ENCODE results near the gene DOCK1. TPM values are rescaled to one million over a fixed set of nuclear protein-coding genes. Genes with fewer than 3 reads are reported as not detected.

The DOCK1 gene
- total RNA-seq, 1 donor from 2014 or later, result 72.6 TPM

- Mint-ChIP-seq H3K27me3 (ENCODE audit: insufficient read depth, low read depth) (peaks cover 4% of the 10 kb centered on the region), H3K27ac (no peak overlapping the region), H3K4me1 (peaks cover 11% of the 10 kb centered on the region), H3K4me3 (no peak overlapping the region), H3K9me3 (no peaks in the 10 kb centered on the region), H3K36me3 (peaks cover 4% of the 10 kb centered on the region)
- no peak overlapping the region for H3K9ac ChIP-seq
- no peak overlapping the region for H3K27ac ChIP-seq
- H3K4me1 ChIP-seq, result peaks cover 12% of the 10 kb centered on the region
- TF ChIP-seq EZH2 (IDR thresholded peaks at IDR 0.05) (no peak), EZH2phosphoT487 (IDR thresholded peaks at IDR 0.05) (no peak), CTCF (IDR thresholded peaks at IDR 0.05) (no peak)
- peaks cover 9% of the 10 kb centered on the region for H3F3A ChIP-seq (ENCODE audit: low read depth)
- no peaks in the 10 kb centered on the region for H3K9me3 ChIP-seq (ENCODE audit: low read depth)
- no peaks in the 10 kb centered on the region for H3K79me2 ChIP-seq (ENCODE audit: low read depth)
- H3K4me2 ChIP-seq, result no peak overlapping the region
- H3K36me3 ChIP-seq, result no peaks in the 10 kb centered on the region
- DNase-seq (ENCODE audit: low spot score), result no peak
- H4K20me1 ChIP-seq (ENCODE audit: low read depth), result peaks cover 23% of the 10 kb centered on the region
- H3K27me3 ChIP-seq, result no peaks in the 10 kb centered on the region
- H3K4me3 ChIP-seq, result no peak overlapping the region
- H2AFZ ChIP-seq (replicated peaks), result no peak overlapping the region
These were observed 107.0 kb downstream of the DOCK1 start for GRCh38 chr10:127012071-127012768.

- no peak for TF ChIP-seq CTCF (IDR thresholded peaks at IDR 0.05)
- TF ChIP-seq EZH2phosphoT487 (IDR thresholded peaks at IDR 0.05), result no peak
- TF ChIP-seq EZH2 (IDR thresholded peaks at IDR 0.05), result no peak
- Mint-ChIP-seq H3K27ac (no peak overlapping the region), H3K36me3 (peaks cover 4% of the 10 kb centered on the region), H3K27me3 (ENCODE audit: insufficient read depth, low read depth) (no peaks in the 10 kb centered on the region), H3K4me1 (peaks cover 11% of the 10 kb centered on the region), H3K9me3 (no peaks in the 10 kb centered on the region), H3K4me3 (no peak overlapping the region)
- Histone ChIP-seq H3K27me3 (no peaks in the 10 kb centered on the region), H3K36me3 (no peaks in the 10 kb centered on the region), H3K4me2 (no peak overlapping the region), H3K9me3 (ENCODE audit: low read depth) (no peaks in the 10 kb centered on the region), H3K4me1 (peaks cover 12% of the 10 kb centered on the region), H4K20me1 (ENCODE audit: low read depth) (peaks cover 23% of the 10 kb centered on the region), H2AFZ (replicated peaks) (no peak overlapping the region), H3F3A (ENCODE audit: low read depth) (peaks cover 9% of the 10 kb centered on the region), H3K4me3 (no peak overlapping the region), H3K79me2 (ENCODE audit: low read depth) (no peaks in the 10 kb centered on the region), H3K27ac (no peak overlapping the region), H3K9ac (no peak overlapping the region)
- DNase-seq (ENCODE audit: low spot score), result no peak
These were observed 107.5 kb downstream of the DOCK1 start for GRCh38 chr10:127012769-127013152.

- H3K4me1 ChIP-seq, result peaks cover 12% of the 10 kb centered on the region
- peaks cover 9% of the 10 kb centered on the region for H3F3A ChIP-seq (ENCODE audit: low read depth)
- H4K20me1 ChIP-seq (ENCODE audit: low read depth), result peaks cover 23% of the 10 kb centered on the region
- no peak overlapping the region for H2AFZ ChIP-seq (replicated peaks)
- TF ChIP-seq EZH2 (IDR thresholded peaks at IDR 0.05), result no peak
- TF ChIP-seq CTCF (IDR thresholded peaks at IDR 0.05), result no peak
- H3K27ac ChIP-seq, result no peak overlapping the region
- Mint-ChIP-seq H3K4me1 (peaks cover 11% of the 10 kb centered on the region), H3K9me3 (no peaks in the 10 kb centered on the region), H3K27me3 (ENCODE audit: insufficient read depth, low read depth) (no peaks in the 10 kb centered on the region), H3K36me3 (peaks cover 4% of the 10 kb centered on the region), H3K4me3 (no peak overlapping the region), H3K27ac (no peak overlapping the region)
- no peaks in the 10 kb centered on the region for H3K9me3 ChIP-seq (ENCODE audit: low read depth)
- no peaks in the 10 kb centered on the region for H3K36me3 ChIP-seq
- no peak overlapping the region for H3K4me3 ChIP-seq
- no peak overlapping the region for H3K9ac ChIP-seq
- no peak overlapping the region for H3K4me2 ChIP-seq
- H3K27me3 ChIP-seq, result no peaks in the 10 kb centered on the region
- no peaks in the 10 kb centered on the region for H3K79me2 ChIP-seq (ENCODE audit: low read depth)
- peak; percentile 17 for DNase-seq (ENCODE audit: low spot score)
These were observed 108.0 kb downstream of the DOCK1 start for GRCh38 chr10:127013211-127013656.
